Endothelial cell of umbilical vein (primary cell): ENCODE measurements around the gene MTSS2. TPM values are rescaled to one million over a fixed set of nuclear protein-coding genes. Genes with fewer than 3 reads are reported as not detected.

Experiments used
- BruUV-seq: library from RNA; stranded (reverse); fragments of 400-500 nt; replicated peaks from 2 replicates; lab custom pipeline; 2021; lab: Mats Ljungman, UMichigan
- CTCF ChIA-PET: fragments of 300-600, 350-600 bp; sonication (Branson Sonifier 250); formaldehyde crosslinking; loops from one replicate; lab custom pipeline; 2021; ENCODE audit warnings: antibody characterized with exemption, inconsistent platforms; lab: Charles Lee
- POLR2A ChIA-PET: fragments of 300-600, 350-600 bp; sonication (Branson Sonifier 250); formaldehyde crosslinking; loops from one replicate; lab custom pipeline; 2021; ENCODE audit warnings: antibody characterized with exemption, inconsistent platforms; lab: Charles Lee
- DNase-seq: peaks from one replicate; pipeline ENCODE4 v3.0.0-alpha.2; 2011; ENCODE audit warnings: low read depth, low spot score
- FAIRE-seq: peaks from 2 replicates; lab custom pipeline; 2011; peaks lifted over from hg19 to GRCh38; lab: Jason Lieb, UNC
- H2AFZ ChIP-seq: 2 replicates; pipeline ENCODE4 v1.6.0; 2012; ENCODE audit warnings: low read depth, low read length, control low read depth, inconsistent platforms
- H3K27ac ChIP-seq: 2 replicates; pipeline ENCODE4 v1.5.1; 2011; ENCODE audit warnings: low read depth, mild to moderate bottlenecking, control low read depth, low read length, moderate library complexity; ENCODE audit not compliant: insufficient read depth
- H3K27me3 ChIP-seq, 2 experiments: 2 replicates each; pipeline versions ENCODE4 v1.6.0 to v1.6.1; 2011; ENCODE audit warnings: low read length in 2 of 2, mixed read lengths in 1 of 2; ENCODE audit not compliant: control insufficient read depth in 2 of 2, insufficient read depth in 2 of 2
- H3K36me3 ChIP-seq, 2 experiments: 2 replicates in 1 of 2; 3 replicates in 1 of 2; pipeline ENCODE4 v1.5.1; 2011; ENCODE audit warnings: low read length in 2 of 2, mild to moderate bottlenecking in 1 of 2, moderate library complexity in 1 of 2; ENCODE audit not compliant: control insufficient read depth in 2 of 2, insufficient read depth in 2 of 2; ENCODE audit errors: extremely low read depth in 1 of 2
- H3K4me1 ChIP-seq: 3 replicates; pipeline ENCODE4 v1.5.1; 2011; ENCODE audit warnings: mild to moderate bottlenecking, low read length; ENCODE audit not compliant: control insufficient read depth, insufficient read depth; ENCODE audit errors: extremely low read depth
- H3K4me2 ChIP-seq: 2 replicates; pipeline ENCODE4 v1.6.1; 2011; ENCODE audit warnings: low read length, control low read depth, mixed read lengths; ENCODE audit not compliant: insufficient read depth
- H3K4me3 ChIP-seq, 3 experiments: fragments of 200-600 bp in 1 of 3; sonication (generic), shearing (Covaris generic) in 1 of 3; replicated peaks in 1 of 3; 2 replicates each; pipeline ENCODE4 v1.5.1; 2011 to 2016; ENCODE audit warnings: control low read depth in 3 of 3, low read length in 3 of 3, mild to moderate bottlenecking in 2 of 3, inconsistent platforms in 1 of 3, low read depth in 1 of 3, moderate library complexity in 1 of 3; ENCODE audit not compliant: insufficient read depth in 1 of 3
- H3K79me2 ChIP-seq: 2 replicates; pipeline ENCODE4 v1.6.0; 2012; ENCODE audit warnings: low read length, inconsistent platforms; ENCODE audit not compliant: control insufficient read depth, insufficient read depth
- H3K9ac ChIP-seq: replicated peaks from 2 replicates; pipeline ENCODE3; 2011; ENCODE audit warnings: low read length, control low read depth; ENCODE audit not compliant: insufficient read depth; ENCODE audit errors: extremely low read depth
- H3K9me1 ChIP-seq: replicated peaks from 3 replicates; pipeline ENCODE4 v1.6.0; 2011; ENCODE audit warnings: mild to moderate bottlenecking, low read length; ENCODE audit not compliant: control insufficient read depth, insufficient read depth; ENCODE audit errors: extremely low read depth
- H3K9me3 ChIP-seq: replicated peaks from 2 replicates; pipeline ENCODE4 v1.5.1; 2012; ENCODE audit warnings: low read length, inconsistent platforms; ENCODE audit not compliant: control insufficient read depth, insufficient read depth
- H4K20me1 ChIP-seq: replicated peaks from 2 replicates; pipeline ENCODE3; 2011; ENCODE audit warnings: mild to moderate bottlenecking, low read length; ENCODE audit not compliant: control insufficient read depth, insufficient read depth; ENCODE audit errors: extremely low read depth
- EZH2 ChIP-seq: IDR thresholded peaks from 2 replicates; pipeline ENCODE4 v1.6.1; 2012; ENCODE audit warnings: borderline replicate concordance, low read depth, mild to moderate bottlenecking, moderate library complexity, low read length, inconsistent platforms; ENCODE audit not compliant: severe bottlenecking
- FOS ChIP-seq: IDR thresholded peaks from 2 replicates; pipeline ENCODE4 v1.6.1; 2011; ENCODE audit warnings: mild to moderate bottlenecking, low read length, moderate library complexity, borderline replicate concordance; ENCODE audit not compliant: insufficient read depth
- GATA2 ChIP-seq: IDR thresholded peaks from 2 replicates; pipeline ENCODE4 v1.7.0; 2011; ENCODE audit warnings: low read depth, mild to moderate bottlenecking, moderate library complexity, mixed read lengths, low read length; ENCODE audit not compliant: insufficient read length, insufficient read depth
- JUN ChIP-seq: IDR thresholded peaks from 2 replicates; pipeline ENCODE4 v1.6.1; 2011; ENCODE audit warnings: borderline replicate concordance, low read depth; ENCODE audit not compliant: insufficient read length, insufficient read depth
- MYC ChIP-seq: IDR thresholded peaks from one replicate; pipeline ENCODE4 v1.6.1; 2011; ENCODE audit warnings: mild to moderate bottlenecking, low read depth, low read length
- POLR2A ChIP-seq: IDR thresholded peaks from 2 replicates; pipeline ENCODE4 v1.6.1; 2012; ENCODE audit warnings: low read depth, mild to moderate bottlenecking, control low read depth, low read length
- POLR2AphosphoS5 ChIP-seq: IDR thresholded peaks from 2 replicates; pipeline ENCODE4 v1.6.1; 2012; ENCODE audit warnings: low read depth, mild to moderate bottlenecking, control low read depth, low read length, moderate library complexity; ENCODE audit not compliant: insufficient read depth
- dilution Hi-C: fragments of 300-500 bp; cut with MboI; formaldehyde crosslinking; loops from one replicate; pipeline ENCODE4 v1.15.0; 2019; ENCODE audit warnings: low sequenced_read_pairs; ENCODE audit not compliant: extremely low pct_ligation_motif_present
- intact Hi-C: fragments of 100-400 bp; cut with micrococcal nuclease; formaldehyde crosslinking; loops from one replicate; pipeline ENCODE4 v1.10.0; 2022
- polyA plus RNA-seq, 4 experiments: library from polyadenylated mRNA; depleted of rRNA in 3 of 4; stranded (reverse) in 3 of 4; unstranded in 1 of 4; fragments of >200 nt; gene quantifications; 2 replicates each; pipeline versions ENCODE4 v1.2.1 to v1.2.3, GENCODE V29; 2011 to 2012; ENCODE audit warnings: missing spikeins in 1 of 4
- total RNA-seq: library from RNA; stranded (reverse); gene quantifications from 2 replicates; pipeline ENCODE4 v1.2.3, GENCODE V29; 2021
- TF ChIP-seq, protein P1 (sequence below), 2 donors: IDR thresholded peaks; 1 replicate in 1 of 2; 2 replicates in 1 of 2; pipeline ENCODE4 v1.5.1; 2011; ENCODE audit warnings: low read length in 2 of 2, mild to moderate bottlenecking in 2 of 2, moderate library complexity in 2 of 2, control low read depth in 1 of 2, inconsistent platforms in 1 of 2, low read depth in 1 of 2; ENCODE audit not compliant: insufficient read depth in 1 of 2; ENCODE audit errors: extremely low read depth in 1 of 2
- TF ChIP-seq, protein P2 (sequence below): IDR thresholded peaks from 2 replicates; pipeline ENCODE4 v1.6.1; 2011; ENCODE audit not compliant: insufficient read depth, insufficient read length

The MTSS2 gene
- total and polyA plus RNA-seq, 2 donors (not counting 3 experiments of a cell fraction or from before 2014, with no cell fraction given): 38.4 to 42.3 TPM

DNA sequence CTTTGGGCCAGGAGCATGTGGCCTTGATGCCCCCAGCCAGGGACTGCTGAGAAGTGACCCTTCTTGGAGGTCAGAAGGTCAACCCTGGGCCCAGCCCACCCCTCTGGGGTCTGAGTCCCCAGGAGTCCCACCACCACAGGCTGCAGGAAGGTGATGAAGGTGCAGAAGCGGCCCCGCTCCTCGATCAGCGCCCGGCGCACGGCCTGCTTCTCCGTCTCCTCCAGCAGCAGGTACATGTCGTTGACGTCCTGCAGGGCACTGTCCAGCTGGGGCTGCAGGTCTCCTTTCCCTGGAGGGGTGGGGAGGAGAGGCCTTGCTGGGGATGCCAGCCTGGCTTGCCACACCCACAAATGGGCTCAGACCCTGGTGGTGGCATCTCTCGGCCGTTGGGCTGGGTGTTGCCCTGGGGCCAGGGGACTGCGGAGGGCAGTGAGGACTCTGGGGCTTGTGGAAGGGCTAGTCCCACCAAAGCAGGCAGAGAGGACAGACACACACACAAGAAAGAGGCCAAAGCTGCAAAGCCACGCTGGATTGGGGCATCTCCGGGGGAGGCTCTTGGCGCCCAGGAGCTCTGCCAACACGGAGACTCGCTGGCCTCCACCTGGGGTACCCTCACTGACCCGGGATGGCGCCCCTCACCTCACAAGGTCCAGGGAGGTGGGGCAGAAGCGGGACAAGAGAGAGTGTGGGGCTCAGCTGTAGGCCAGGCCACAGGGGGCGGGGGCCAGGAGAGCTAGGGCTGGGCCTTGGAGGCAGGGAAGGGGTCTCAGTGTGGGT, 7.5 kb downstream of the MTSS2 start:
- H3K9me3 ChIP-seq: no peaks in the 10 kb centered on the region
- ChIA-PET CTCF (interaction anchor here (1.2 to 7.8 kb wide), 5 partner anchors 18 to 634 kb away, joined by 3 to 144 read pairs (median 5); no protein-coding TSS in a partner anchor), POLR2A (no interaction called here)
- no peak for DNase-seq
- TF ChIP-seq EZH2: no peak
- no peak for TF ChIP-seq POLR2A
- TF ChIP-seq MYC: no peak
- TF ChIP-seq, protein P1, sequence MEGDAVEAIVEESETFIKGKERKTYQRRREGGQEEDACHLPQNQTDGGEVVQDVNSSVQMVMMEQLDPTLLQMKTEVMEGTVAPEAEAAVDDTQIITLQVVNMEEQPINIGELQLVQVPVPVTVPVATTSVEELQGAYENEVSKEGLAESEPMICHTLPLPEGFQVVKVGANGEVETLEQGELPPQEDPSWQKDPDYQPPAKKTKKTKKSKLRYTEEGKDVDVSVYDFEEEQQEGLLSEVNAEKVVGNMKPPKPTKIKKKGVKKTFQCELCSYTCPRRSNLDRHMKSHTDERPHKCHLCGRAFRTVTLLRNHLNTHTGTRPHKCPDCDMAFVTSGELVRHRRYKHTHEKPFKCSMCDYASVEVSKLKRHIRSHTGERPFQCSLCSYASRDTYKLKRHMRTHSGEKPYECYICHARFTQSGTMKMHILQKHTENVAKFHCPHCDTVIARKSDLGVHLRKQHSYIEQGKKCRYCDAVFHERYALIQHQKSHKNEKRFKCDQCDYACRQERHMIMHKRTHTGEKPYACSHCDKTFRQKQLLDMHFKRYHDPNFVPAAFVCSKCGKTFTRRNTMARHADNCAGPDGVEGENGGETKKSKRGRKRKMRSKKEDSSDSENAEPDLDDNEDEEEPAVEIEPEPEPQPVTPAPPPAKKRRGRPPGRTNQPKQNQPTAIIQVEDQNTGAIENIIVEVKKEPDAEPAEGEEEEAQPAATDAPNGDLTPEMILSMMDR (IDR thresholded peaks at IDR 0.05; ENCODE audit: extremely low read depth in 1 of 2, insufficient read depth in 1 of 2, low read depth in 1 of 2, low read length in 2 of 2): no peak
- TF ChIP-seq JUN: no peak
- no peak for TF ChIP-seq FOS
- TF ChIP-seq GATA2: no peak
- TF ChIP-seq, protein P2, sequence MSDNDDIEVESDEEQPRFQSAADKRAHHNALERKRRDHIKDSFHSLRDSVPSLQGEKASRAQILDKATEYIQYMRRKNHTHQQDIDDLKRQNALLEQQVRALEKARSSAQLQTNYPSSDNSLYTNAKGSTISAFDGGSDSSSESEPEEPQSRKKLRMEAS: no peak
- TF ChIP-seq POLR2AphosphoS5: no peak
- FAIRE-seq: no peak
- peaks cover 13 to 45% of the 10 kb centered on the region in 2 experiments for H3K36me3 ChIP-seq
- no peak overlapping the region for H3K9ac ChIP-seq
- H3K4me3 ChIP-seq: no peak overlapping the region
- H3K4me2 ChIP-seq: no peak overlapping the region
- no peaks in the 10 kb centered on the region for H3K9me1 ChIP-seq
- no peaks in the 10 kb centered on the region for H4K20me1 ChIP-seq
- H3K4me1 ChIP-seq: no peaks in the 10 kb centered on the region
- H3K27me3 ChIP-seq: no peaks in the 10 kb centered on the region
- intact Hi-C loops: no loop called here
- dilution Hi-C loops: no loop called here
- no peak overlapping the region for H2AFZ ChIP-seq
- H3K27ac ChIP-seq: no peak overlapping the region
- BruUV-seq: no TSS peak
- peaks cover 14% of the 10 kb centered on the region for H3K79me2 ChIP-seq
